Measurements from ENCODE around the gene MB21D2.

The MB21D2 gene

GRCh38 chr3:192824313-192824712 is 93.3 kb downstream of the MB21D2 start:
- TF ChIP-seq, protein P1, sequence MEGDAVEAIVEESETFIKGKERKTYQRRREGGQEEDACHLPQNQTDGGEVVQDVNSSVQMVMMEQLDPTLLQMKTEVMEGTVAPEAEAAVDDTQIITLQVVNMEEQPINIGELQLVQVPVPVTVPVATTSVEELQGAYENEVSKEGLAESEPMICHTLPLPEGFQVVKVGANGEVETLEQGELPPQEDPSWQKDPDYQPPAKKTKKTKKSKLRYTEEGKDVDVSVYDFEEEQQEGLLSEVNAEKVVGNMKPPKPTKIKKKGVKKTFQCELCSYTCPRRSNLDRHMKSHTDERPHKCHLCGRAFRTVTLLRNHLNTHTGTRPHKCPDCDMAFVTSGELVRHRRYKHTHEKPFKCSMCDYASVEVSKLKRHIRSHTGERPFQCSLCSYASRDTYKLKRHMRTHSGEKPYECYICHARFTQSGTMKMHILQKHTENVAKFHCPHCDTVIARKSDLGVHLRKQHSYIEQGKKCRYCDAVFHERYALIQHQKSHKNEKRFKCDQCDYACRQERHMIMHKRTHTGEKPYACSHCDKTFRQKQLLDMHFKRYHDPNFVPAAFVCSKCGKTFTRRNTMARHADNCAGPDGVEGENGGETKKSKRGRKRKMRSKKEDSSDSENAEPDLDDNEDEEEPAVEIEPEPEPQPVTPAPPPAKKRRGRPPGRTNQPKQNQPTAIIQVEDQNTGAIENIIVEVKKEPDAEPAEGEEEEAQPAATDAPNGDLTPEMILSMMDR (IDR thresholded peaks at IDR 0.05; ENCODE audit: control insufficient read depth, insufficient read depth, low read depth, low read length, missing control alignments) = no peak
- no peak overlapping the region for H3K4me3 ChIP-seq (ENCODE audit: control insufficient read depth, low read depth, low read length)
- no peak for DNase-seq (ENCODE audit: low read depth)

GRCh38 chr3:192821161-192821560 is 96.5 kb downstream of the MB21D2 start:
- no peak for DNase-seq (ENCODE audit: low read depth)
- H3K4me3 ChIP-seq (ENCODE audit: control insufficient read depth, low read depth, low read length) = no peak overlapping the region
- TF ChIP-seq, protein P1 (IDR thresholded peaks at IDR 0.05; ENCODE audit: control insufficient read depth, insufficient read depth, low read depth, low read length, missing control alignments) = no peak

DNA sequence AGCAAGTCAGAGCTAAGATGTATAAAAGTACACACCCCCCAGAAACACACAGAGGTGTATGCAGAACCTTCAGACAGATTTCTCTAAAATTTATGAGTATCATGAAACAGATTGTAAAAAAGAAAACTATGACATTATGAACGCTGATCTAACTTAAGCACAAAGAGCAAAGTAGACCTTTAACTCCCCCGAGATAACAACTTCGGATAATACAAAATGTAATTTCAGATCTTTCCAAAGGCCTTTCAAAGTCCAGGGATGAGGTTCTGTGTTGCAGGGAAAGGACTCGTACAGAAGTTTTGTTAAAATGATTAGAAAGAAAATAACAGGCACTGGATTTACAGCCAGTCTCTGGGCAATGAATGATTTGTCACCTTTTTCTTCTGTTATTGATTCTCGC is 97.5 kb downstream of the MB21D2 start:
- no peak overlapping the region for H3K4me3 ChIP-seq (ENCODE audit: control insufficient read depth, low read depth, low read length)
- TF ChIP-seq, protein P1 (IDR thresholded peaks at IDR 0.05; ENCODE audit: control insufficient read depth, insufficient read depth, low read depth, low read length, missing control alignments) = no peak
- DNase-seq (ENCODE audit: low read depth) = no peak

DNA sequence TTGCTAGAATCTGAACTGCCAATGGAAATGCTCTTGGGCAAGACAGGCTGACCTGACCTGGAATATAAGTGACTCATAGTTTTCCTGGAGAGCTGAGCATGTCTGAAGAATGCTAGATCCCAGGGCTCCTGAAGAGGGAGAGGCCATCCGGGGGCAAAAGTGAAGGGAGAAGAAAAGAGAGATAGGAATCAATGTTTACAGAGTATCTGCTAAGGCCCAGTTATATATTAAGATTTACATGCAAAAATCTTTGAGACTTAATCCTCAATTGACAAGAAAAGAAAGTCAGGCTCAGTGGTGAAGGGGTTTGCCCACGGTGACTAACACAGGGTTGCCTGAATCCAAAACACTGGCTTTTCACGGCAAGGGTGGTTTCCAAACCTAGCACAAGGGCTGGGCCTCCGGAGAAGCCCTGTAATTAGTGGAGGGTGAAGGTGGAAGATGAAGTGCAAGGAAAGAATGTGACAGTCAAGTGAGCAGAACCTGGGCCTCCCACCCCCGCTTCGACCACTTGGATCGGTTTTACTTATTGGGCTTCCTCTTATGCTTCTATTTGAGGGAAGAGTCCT is 98.6 kb downstream of the MB21D2 start:
- no peak overlapping the region for H3K4me3 ChIP-seq (ENCODE audit: control insufficient read depth, low read depth, low read length)
- DNase-seq (ENCODE audit: low read depth) = peak; percentile 29
- TF ChIP-seq, protein P1 (IDR thresholded peaks at IDR 0.05; ENCODE audit: control insufficient read depth, insufficient read depth, low read depth, low read length, missing control alignments) = no peak

DNA sequence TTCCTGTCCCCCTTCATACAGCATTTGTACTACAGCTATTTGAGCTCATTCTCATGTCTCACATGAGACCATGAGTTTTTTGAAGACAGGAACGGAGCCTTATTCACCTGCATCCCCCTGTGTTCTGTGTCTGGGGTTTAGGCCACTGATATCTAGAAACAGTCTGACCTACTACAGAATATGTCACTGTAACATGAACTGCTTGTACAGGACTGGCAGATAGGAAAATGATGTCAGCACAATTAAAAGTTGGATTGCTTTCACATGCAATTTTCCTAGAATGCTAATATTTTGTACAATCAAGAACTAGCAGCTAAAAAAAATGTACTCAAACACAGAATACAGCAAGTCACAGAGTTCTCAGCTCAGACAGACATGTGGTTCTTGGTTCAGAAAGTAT is 99.5 kb downstream of the MB21D2 start:
- TF ChIP-seq, protein P1 (IDR thresholded peaks at IDR 0.05; ENCODE audit: control insufficient read depth, insufficient read depth, low read depth, low read length, missing control alignments) = no peak
- no peak overlapping the region for H3K4me3 ChIP-seq (ENCODE audit: control insufficient read depth, low read depth, low read length)
- no peak for DNase-seq (ENCODE audit: low read depth)

DNA sequence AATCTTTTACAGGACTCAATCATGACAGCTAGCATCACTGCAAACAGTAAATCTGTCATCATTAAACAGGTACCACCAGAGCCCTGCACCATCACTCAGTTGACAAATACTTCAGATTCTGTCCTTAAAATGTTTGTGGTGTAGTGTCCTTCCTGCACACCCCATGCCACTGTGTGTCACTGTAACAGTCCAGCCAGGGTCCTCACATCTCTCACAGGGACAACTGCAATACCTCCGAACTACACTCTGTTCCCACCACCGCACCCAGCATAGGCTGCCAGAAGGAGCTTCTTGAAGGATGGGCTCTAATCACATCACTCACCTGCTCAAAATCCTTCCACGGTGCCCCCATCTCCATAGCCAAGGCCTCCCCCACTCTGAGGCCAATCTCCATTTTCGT is 100.2 kb downstream of the MB21D2 start:
- no peak for DNase-seq (ENCODE audit: low read depth)
- H3K4me3 ChIP-seq (ENCODE audit: control insufficient read depth, low read depth, low read length) = no peak overlapping the region
- TF ChIP-seq, protein P1 (IDR thresholded peaks at IDR 0.05; ENCODE audit: control insufficient read depth, insufficient read depth, low read depth, low read length, missing control alignments) = no peak

- H3K4me3 ChIP-seq (ENCODE audit: control insufficient read depth, low read depth, low read length) = no peak overlapping the region
- TF ChIP-seq, protein P1 (IDR thresholded peaks at IDR 0.05; ENCODE audit: control insufficient read depth, insufficient read depth, low read depth, low read length, missing control alignments) = no peak
- peak; percentile 53 for DNase-seq (ENCODE audit: low read depth)
Observed at GRCh38 chr3:192817053-192817452, 100.6 kb downstream of the MB21D2 start.

All from AG09309 (cell line).